HG02840 (cell line): ENCODE results near the gene DPP10.
"Not testable (repeated sequence)": the region's sequence is repeated elsewhere in the genome, so short reads cannot be mapped to it uniquely, and the experiment has no call there.

Experiments
- ATAC-seq: cut with Tn5 transposase; IDR thresholded peaks from one replicate; pipeline ENCODE4 v1.9.1; 2021; ENCODE audit warnings: mild to moderate bottlenecking, moderate library complexity, moderate number of reproducible peaks; ENCODE audit not compliant: unreplicated experiment, low FRiP score

The DPP10 gene

GRCh38 chr2:114699423-114699944, 257.0 kb downstream of the DPP10 start:
- no peak for ATAC-seq

GRCh38 chr2:114700440-114700839, 258.0 kb downstream of the DPP10 start:
- ATAC-seq = no peak

GRCh38 chr2:114709936-114710850, 267.8 kb downstream of the DPP10 start:
- ATAC-seq = no peak

GRCh38 chr2:114714313-114714712, 271.9 kb downstream of the DPP10 start:
- no peak for ATAC-seq

- no peak for ATAC-seq
Measured at GRCh38 chr2:114717049-114717448, 274.6 kb downstream of the DPP10 start.

- ATAC-seq = no peak
Measured at GRCh38 chr2:114724454-114724853, 282.0 kb downstream of the DPP10 start.

- ATAC-seq = no peak
Measured at GRCh38 chr2:114727012-114727411, 284.6 kb downstream of the DPP10 start.

- no peak for ATAC-seq
Measured at GRCh38 chr2:114728372-114728771, 285.9 kb downstream of the DPP10 start.

GRCh38 chr2:114729026-114729425, 286.6 kb downstream of the DPP10 start:
- no peak for ATAC-seq

GRCh38 chr2:114735126-114735525, 292.7 kb downstream of the DPP10 start:
- ATAC-seq = no peak

GRCh38 chr2:114742245-114742644, 299.8 kb downstream of the DPP10 start:
- no peak for ATAC-seq

GRCh38 chr2:114745700-114746099, 303.3 kb downstream of the DPP10 start:
- no peak for ATAC-seq

- not testable (repeated sequence) for ATAC-seq
Measured at GRCh38 chr2:114748175-114748574, 305.7 kb downstream of the DPP10 start.

GRCh38 chr2:114752425-114752824, 310.0 kb downstream of the DPP10 start:
- ATAC-seq = no peak

- no peak for ATAC-seq
Measured at GRCh38 chr2:114753145-114753544, 310.7 kb downstream of the DPP10 start.

- no peak for ATAC-seq
Measured at GRCh38 chr2:114754907-114755563, 312.6 kb downstream of the DPP10 start.

- ATAC-seq = no peak
Measured at GRCh38 chr2:114762376-114762775, 319.9 kb downstream of the DPP10 start.

- ATAC-seq = no peak
Measured at GRCh38 chr2:114762986-114763385, 320.5 kb downstream of the DPP10 start.

GRCh38 chr2:114769110-114769509, 326.7 kb downstream of the DPP10 start:
- ATAC-seq = no peak

- ATAC-seq = no peak
Measured at GRCh38 chr2:114769991-114770390, 327.6 kb downstream of the DPP10 start.

- no peak for ATAC-seq
Measured at GRCh38 chr2:114784046-114784445, 341.6 kb downstream of the DPP10 start.
